ENCODE results near the gene NENF. TPM values are rescaled to one million over a fixed set of nuclear protein-coding genes. Genes with fewer than 3 reads are reported as not detected.

The NENF gene
- total and polyA plus RNA-seq, 2 donors: 36.4 to 52.2 TPM

GRCh38 chr1:212487286-212487685 lies 54.6 kb downstream of the NENF start:
- peaks cover 0 to 2% of the 10 kb centered on the region in 2 donors for H3K27me3 ChIP-seq (ENCODE audit: control insufficient read depth in 2 of 2, insufficient read depth in 1 of 2, low read length in 1 of 2)
- WGBS: 100% methylated on average over 2 of the region's 2 CpGs
- H3K9me3 ChIP-seq (ENCODE audit: control insufficient read depth in 2 of 2, insufficient read depth in 1 of 2, low read length in 1 of 2): no peaks in the 10 kb centered on the region
- no peaks in the 10 kb centered on the region for H3K36me3 ChIP-seq (ENCODE audit: control insufficient read depth in 2 of 2, insufficient read depth in 2 of 2, low read length in 1 of 2)
- H3K4me3 ChIP-seq (ENCODE audit: low read length in 2 of 2): no peak overlapping the region
- H3K4me1 ChIP-seq (ENCODE audit: control insufficient read depth in 2 of 2, insufficient read depth in 2 of 2, low read length in 2 of 2): peaks cover 0 to 5% of the 10 kb centered on the region in 2 donors
- no peak overlapping the region for H3K27ac ChIP-seq (ENCODE audit: low read depth in 1 of 2, low read length in 1 of 2)
- no peak for DNase-seq (ENCODE audit: low read depth in 6 of 9, low spot score in 9 of 9)

DNA sequence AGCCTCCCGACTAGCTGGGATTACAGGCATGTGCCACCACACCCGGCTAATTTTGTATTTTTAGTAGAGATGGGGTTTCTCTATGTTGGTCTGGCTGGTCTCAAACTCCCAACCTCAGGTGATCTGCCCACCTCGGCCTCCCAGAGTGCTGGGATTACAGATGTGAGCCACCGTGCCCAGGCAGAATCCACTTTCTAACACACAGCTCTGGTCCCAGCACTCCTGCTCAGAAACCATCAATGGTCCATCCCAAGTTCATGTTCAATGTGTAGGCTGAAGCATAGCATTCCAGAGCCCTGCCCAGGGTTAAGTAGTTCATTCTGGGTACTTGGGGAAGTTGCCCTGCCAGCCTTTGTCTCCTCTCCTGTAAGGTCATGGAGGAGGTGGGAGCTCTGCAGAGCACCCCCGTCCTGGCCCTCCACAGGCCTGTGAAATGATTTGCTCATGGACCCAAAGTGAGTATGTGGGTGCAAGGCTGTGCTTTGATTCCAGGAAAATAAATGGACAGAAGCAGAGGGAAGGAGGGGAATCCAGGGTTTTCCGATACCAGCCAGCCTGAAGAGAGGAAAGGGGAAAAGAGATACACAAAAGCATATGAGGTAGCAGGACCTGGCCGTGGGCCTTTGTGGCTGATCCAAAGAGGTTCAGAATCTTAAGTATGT lies 55.2 kb downstream of the NENF start:
- Histone ChIP-seq H3K27me3 (ENCODE audit: control insufficient read depth in 2 of 2, insufficient read depth in 1 of 2, low read length in 1 of 2) (peaks cover 0 to 2% of the 10 kb centered on the region in 2 donors), H3K36me3 (ENCODE audit: control insufficient read depth in 2 of 2, insufficient read depth in 2 of 2, low read length in 1 of 2) (no peaks in the 10 kb centered on the region), H3K4me3 (ENCODE audit: low read length in 2 of 2) (no peak overlapping the region), H3K9me3 (ENCODE audit: control insufficient read depth in 2 of 2, insufficient read depth in 1 of 2, low read length in 1 of 2) (no peaks in the 10 kb centered on the region), H3K4me1 (ENCODE audit: control insufficient read depth in 2 of 2, insufficient read depth in 2 of 2, low read length in 2 of 2) (peaks cover 0 to 5% of the 10 kb centered on the region in 2 donors), H3K27ac (ENCODE audit: low read depth in 1 of 2, low read length in 1 of 2) (peak overlapping the region in 1 of 2 donors; percentile 55)
- DNase-seq (ENCODE audit: low read depth in 6 of 9, low spot score in 9 of 9): no peak
- WGBS: 90% methylated on average over 7 of the region's 7 CpGs

GRCh38 chr1:212488436-212489283 lies 55.9 kb downstream of the NENF start:
- Histone ChIP-seq H3K4me1 (ENCODE audit: control insufficient read depth in 2 of 2, insufficient read depth in 2 of 2, low read length in 2 of 2) (peaks cover 0 to 5% of the 10 kb centered on the region in 2 donors), H3K27me3 (ENCODE audit: control insufficient read depth in 2 of 2, insufficient read depth in 1 of 2, low read length in 1 of 2) (peaks cover 0 to 2% of the 10 kb centered on the region in 2 donors), H3K36me3 (ENCODE audit: control insufficient read depth in 2 of 2, insufficient read depth in 2 of 2, low read length in 1 of 2) (no peaks in the 10 kb centered on the region), H3K9me3 (ENCODE audit: control insufficient read depth in 2 of 2, insufficient read depth in 1 of 2, low read length in 1 of 2) (no peaks in the 10 kb centered on the region), H3K4me3 (ENCODE audit: low read length in 2 of 2) (no peak overlapping the region), H3K27ac (ENCODE audit: low read depth in 1 of 2, low read length in 1 of 2) (peak overlapping the region; percentile 37 to 77)
- 91% methylated on average over 4 of the region's 4 CpGs for WGBS
- peak in 2 of 9 donors; percentile 11 to 28 for DNase-seq (ENCODE audit: low read depth in 6 of 9, low spot score in 9 of 9)

DNA sequence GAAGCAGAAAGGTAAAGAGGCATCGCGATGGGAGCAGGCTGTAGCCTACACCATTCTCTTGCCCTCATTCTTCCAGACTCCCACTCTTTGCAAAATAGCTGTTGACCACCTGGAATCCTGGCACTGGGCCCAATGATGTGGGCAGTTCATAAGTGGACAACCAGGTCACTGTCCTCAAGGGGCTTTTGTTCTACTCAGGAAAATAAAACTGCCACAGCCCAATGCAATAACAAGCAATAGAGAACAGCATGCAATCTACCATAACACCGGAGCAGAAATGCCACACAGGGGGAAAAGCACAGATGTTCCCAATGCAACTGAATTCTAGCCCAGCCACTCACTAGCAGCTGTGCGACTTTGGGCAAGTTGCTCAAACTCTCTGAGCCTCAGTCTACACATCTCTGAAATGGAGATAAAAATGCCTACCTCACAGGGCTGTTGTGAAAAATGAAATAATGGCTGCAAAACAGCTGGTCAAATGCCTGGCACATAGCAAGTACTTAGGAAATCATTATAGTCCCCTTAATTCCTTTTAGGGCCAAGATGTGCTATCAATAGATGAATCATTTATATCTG lies 56.7 kb downstream of the NENF start:
- H3K4me1 ChIP-seq (ENCODE audit: control insufficient read depth in 2 of 2, insufficient read depth in 2 of 2, low read length in 2 of 2): peaks cover 0 to 5% of the 10 kb centered on the region in 2 donors
- H3K9me3 ChIP-seq (ENCODE audit: control insufficient read depth in 2 of 2, insufficient read depth in 1 of 2, low read length in 1 of 2): no peaks in the 10 kb centered on the region
- DNase-seq (ENCODE audit: low read depth in 6 of 9, low spot score in 9 of 9): no peak
- WGBS: 98% methylated on average over 4 of the region's 4 CpGs
- peak overlapping the region in 1 of 2 donors; percentile 77 for H3K27ac ChIP-seq (ENCODE audit: low read depth in 1 of 2, low read length in 1 of 2)
- no peaks in the 10 kb centered on the region for H3K36me3 ChIP-seq (ENCODE audit: control insufficient read depth in 2 of 2, insufficient read depth in 2 of 2, low read length in 1 of 2)
- no peak overlapping the region for H3K4me3 ChIP-seq (ENCODE audit: low read length in 2 of 2)
- peaks cover 0 to 2% of the 10 kb centered on the region in 2 donors for H3K27me3 ChIP-seq (ENCODE audit: control insufficient read depth in 2 of 2, insufficient read depth in 1 of 2, low read length in 1 of 2)

GRCh38 chr1:212490276-212490675 lies 57.6 kb downstream of the NENF start:
- 92% methylated on average over 2 of the region's 2 CpGs for WGBS
- Histone ChIP-seq H3K36me3 (ENCODE audit: control insufficient read depth in 2 of 2, insufficient read depth in 2 of 2, low read length in 1 of 2) (no peaks in the 10 kb centered on the region), H3K4me3 (ENCODE audit: low read length in 2 of 2) (no peak overlapping the region), H3K27ac (ENCODE audit: low read depth in 1 of 2, low read length in 1 of 2) (no peak overlapping the region), H3K27me3 (ENCODE audit: control insufficient read depth in 2 of 2, insufficient read depth in 1 of 2, low read length in 1 of 2) (peaks cover 0 to 2% of the 10 kb centered on the region in 2 donors), H3K9me3 (ENCODE audit: control insufficient read depth in 2 of 2, insufficient read depth in 1 of 2, low read length in 1 of 2) (no peaks in the 10 kb centered on the region), H3K4me1 (ENCODE audit: control insufficient read depth in 2 of 2, insufficient read depth in 2 of 2, low read length in 2 of 2) (peaks cover 0 to 5% of the 10 kb centered on the region in 2 donors)
- DNase-seq (ENCODE audit: low read depth in 6 of 9, low spot score in 9 of 9): no peak

DNA sequence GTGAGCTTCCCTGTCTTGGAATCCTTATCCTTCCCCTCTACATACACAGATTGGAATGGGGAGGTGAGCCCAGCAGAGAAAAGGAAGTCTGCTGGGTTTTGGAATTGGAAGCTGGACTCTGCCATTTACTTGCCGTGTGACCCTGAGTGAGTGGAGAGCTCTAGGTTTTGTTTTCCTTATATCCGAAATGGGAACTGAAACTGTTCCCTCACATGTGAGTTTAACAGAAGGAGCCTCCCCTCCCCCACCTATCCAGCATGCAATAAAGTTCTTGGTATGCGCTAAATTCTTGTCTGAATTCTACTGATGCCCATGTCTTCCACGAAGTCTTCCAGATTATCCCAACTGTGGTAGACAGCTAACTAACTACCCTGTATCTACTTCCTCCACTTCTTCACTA lies 58.7 kb downstream of the NENF start:
- DNase-seq (ENCODE audit: low read depth in 6 of 9, low spot score in 9 of 9): no peak
- Histone ChIP-seq H3K4me3 (ENCODE audit: low read length in 2 of 2) (no peak overlapping the region), H3K27me3 (ENCODE audit: control insufficient read depth in 2 of 2, insufficient read depth in 1 of 2, low read length in 1 of 2) (peaks cover 0 to 4% of the 10 kb centered on the region in 2 donors), H3K27ac (ENCODE audit: low read depth in 1 of 2, low read length in 1 of 2) (no peak overlapping the region), H3K9me3 (ENCODE audit: control insufficient read depth in 2 of 2, insufficient read depth in 1 of 2, low read length in 1 of 2) (no peaks in the 10 kb centered on the region), H3K4me1 (ENCODE audit: control insufficient read depth in 2 of 2, insufficient read depth in 2 of 2, low read length in 2 of 2) (peaks cover 0 to 5% of the 10 kb centered on the region in 2 donors), H3K36me3 (ENCODE audit: control insufficient read depth in 2 of 2, insufficient read depth in 2 of 2, low read length in 1 of 2) (no peaks in the 10 kb centered on the region)
- 95% methylated on average over 4 of the region's 4 CpGs for WGBS

Other genes starting within 250 kb of the NENF start
- 39.9 TPM for gene PPP2R5A, start 147.5 kb upstream of the NENF start, total RNA-seq
- gene PPP2R5A, start 147.5 kb upstream of the NENF start, polyA plus RNA-seq: 49.7 TPM
- gene PACC1, start 18.0 kb upstream of the NENF start, total RNA-seq: 17.1 TPM
- 13.7 TPM for gene PACC1, start 18.0 kb upstream of the NENF start, polyA plus RNA-seq
- gene ATF3, start 175.8 kb downstream of the NENF start, total RNA-seq: 4.4 TPM
- gene ATF3, start 175.8 kb downstream of the NENF start, polyA plus RNA-seq: 34.6 TPM

Data from thymus (tissue), 11 donors.